DMS114 treated with DMSO at 0.1 percent for 48 hours (cell line): ENCODE measurements around the gene AKT1.
"Not testable (repeated sequence)": the region's sequence is repeated elsewhere in the genome, so short reads cannot be mapped to it uniquely, and the experiment has no call there.

Source experiments
- DNase-seq: peaks from one replicate; lab custom pipeline; 2025; ENCODE audit not compliant: unreplicated experiment; lab: John Stamatoyannopoulos, UW

AKT1 gene

GRCh38 chr14:104819361-104819781 lies 23.8 kb upstream of the AKT1 start:
- DNase-seq = no peak

GRCh38 chr14:104818714-104819161 lies 23.2 kb upstream of the AKT1 start:
- DNase-seq = no peak

- DNase-seq = no peak
Observed at GRCh38 chr14:104817930-104818713, 22.6 kb upstream of the AKT1 start.

GRCh38 chr14:104816616-104816884 lies 21.0 kb upstream of the AKT1 start:
- DNase-seq = no peak

GRCh38 chr14:104814701-104815100 lies 19.2 kb upstream of the AKT1 start:
- DNase-seq = not testable (repeated sequence)

GRCh38 chr14:104813286-104813685 lies 17.7 kb upstream of the AKT1 start:
- DNase-seq = no peak

- DNase-seq = no peak
Observed at GRCh38 chr14:104810316-104810715, 14.8 kb upstream of the AKT1 start.

- DNase-seq = no peak
Observed at GRCh38 chr14:104808456-104808855, 12.9 kb upstream of the AKT1 start.

GRCh38 chr14:104806625-104807465 lies 11.3 kb upstream of the AKT1 start:
- no peak for DNase-seq

GRCh38 chr14:104805941-104806624 lies 10.5 kb upstream of the AKT1 start:
- DNase-seq = no peak

- DNase-seq = no peak
Observed at GRCh38 chr14:104805326-104805678, 9.8 kb upstream of the AKT1 start.

GRCh38 chr14:104804481-104805325 lies 9.2 kb upstream of the AKT1 start:
- no peak for DNase-seq

GRCh38 chr14:104803912-104804410 lies 8.4 kb upstream of the AKT1 start:
- no peak for DNase-seq

GRCh38 chr14:104803280-104803911 lies 7.8 kb upstream of the AKT1 start:
- DNase-seq = no peak

GRCh38 chr14:104802394-104803184 lies 7.0 kb upstream of the AKT1 start:
- DNase-seq = no peak

- no peak for DNase-seq
Observed at GRCh38 chr14:104801520-104802393, 6.2 kb upstream of the AKT1 start.

GRCh38 chr14:104800771-104801519 lies 5.4 kb upstream of the AKT1 start, which contains the start of gene ZBTB42:
Gene ZBTB42, plus strand, starts transcription at chr14:104801101. Its CDS starts 97 bp downstream, at chr14:104801198.
- no peak for DNase-seq
